ENCODE measurements around the gene HRG.

HRG gene, protein sequence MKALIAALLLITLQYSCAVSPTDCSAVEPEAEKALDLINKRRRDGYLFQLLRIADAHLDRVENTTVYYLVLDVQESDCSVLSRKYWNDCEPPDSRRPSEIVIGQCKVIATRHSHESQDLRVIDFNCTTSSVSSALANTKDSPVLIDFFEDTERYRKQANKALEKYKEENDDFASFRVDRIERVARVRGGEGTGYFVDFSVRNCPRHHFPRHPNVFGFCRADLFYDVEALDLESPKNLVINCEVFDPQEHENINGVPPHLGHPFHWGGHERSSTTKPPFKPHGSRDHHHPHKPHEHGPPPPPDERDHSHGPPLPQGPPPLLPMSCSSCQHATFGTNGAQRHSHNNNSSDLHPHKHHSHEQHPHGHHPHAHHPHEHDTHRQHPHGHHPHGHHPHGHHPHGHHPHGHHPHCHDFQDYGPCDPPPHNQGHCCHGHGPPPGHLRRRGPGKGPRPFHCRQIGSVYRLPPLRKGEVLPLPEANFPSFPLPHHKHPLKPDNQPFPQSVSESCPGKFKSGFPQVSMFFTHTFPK

DNA sequence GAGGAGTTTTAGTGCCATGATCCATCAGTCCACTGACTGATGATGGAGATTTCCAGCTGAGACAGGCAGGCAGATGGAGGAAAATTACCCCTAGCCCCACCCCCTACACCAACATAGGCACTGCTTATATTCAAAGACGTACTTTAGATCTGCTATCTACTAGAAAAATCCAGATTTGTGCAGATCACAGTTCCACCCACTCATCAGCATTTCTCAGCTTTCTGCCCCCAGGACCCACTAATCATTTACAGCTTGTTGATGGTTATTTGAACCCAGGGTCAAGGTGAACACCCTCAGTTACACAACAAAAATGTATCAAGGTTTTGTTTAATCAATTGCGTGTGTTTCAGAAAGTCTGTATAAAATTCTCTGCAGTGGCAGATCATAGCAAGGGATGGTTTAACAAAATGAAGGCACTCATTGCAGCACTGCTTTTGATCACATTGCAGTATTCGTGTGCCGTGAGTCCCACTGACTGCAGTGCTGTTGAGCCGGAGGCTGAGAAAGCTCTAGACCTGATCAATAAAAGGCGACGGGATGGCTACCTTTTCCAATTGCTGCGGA lies at the start of gene HRG:
TSS of gene HRG (plus strand) at position 390 of the 564 bp plus-strand sequence. CDS start at position 408, 18 bp downstream.
- TF ChIP-seq, protein P1, sequence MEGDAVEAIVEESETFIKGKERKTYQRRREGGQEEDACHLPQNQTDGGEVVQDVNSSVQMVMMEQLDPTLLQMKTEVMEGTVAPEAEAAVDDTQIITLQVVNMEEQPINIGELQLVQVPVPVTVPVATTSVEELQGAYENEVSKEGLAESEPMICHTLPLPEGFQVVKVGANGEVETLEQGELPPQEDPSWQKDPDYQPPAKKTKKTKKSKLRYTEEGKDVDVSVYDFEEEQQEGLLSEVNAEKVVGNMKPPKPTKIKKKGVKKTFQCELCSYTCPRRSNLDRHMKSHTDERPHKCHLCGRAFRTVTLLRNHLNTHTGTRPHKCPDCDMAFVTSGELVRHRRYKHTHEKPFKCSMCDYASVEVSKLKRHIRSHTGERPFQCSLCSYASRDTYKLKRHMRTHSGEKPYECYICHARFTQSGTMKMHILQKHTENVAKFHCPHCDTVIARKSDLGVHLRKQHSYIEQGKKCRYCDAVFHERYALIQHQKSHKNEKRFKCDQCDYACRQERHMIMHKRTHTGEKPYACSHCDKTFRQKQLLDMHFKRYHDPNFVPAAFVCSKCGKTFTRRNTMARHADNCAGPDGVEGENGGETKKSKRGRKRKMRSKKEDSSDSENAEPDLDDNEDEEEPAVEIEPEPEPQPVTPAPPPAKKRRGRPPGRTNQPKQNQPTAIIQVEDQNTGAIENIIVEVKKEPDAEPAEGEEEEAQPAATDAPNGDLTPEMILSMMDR (IDR thresholded peaks at IDR 0.05) = no peak

DNA sequence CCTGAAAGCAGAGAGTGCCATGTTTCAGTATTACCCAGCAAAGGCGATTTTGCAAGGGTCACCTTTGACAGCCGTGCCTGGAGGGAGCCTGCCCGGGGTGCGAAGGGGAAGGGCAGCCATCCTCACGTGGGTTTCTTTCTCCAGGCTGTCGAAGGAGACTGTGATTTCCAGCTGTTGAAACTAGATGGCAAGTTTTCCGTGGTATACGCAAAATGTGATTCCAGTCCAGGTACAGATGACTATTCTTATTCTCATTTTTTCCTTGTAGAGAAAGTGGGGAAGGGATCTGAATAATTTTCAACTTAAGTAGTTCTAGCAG lies 49.6 kb upstream of the HRG start:
- TF ChIP-seq, protein P1 (IDR thresholded peaks at IDR 0.05) = no peak

DNA sequence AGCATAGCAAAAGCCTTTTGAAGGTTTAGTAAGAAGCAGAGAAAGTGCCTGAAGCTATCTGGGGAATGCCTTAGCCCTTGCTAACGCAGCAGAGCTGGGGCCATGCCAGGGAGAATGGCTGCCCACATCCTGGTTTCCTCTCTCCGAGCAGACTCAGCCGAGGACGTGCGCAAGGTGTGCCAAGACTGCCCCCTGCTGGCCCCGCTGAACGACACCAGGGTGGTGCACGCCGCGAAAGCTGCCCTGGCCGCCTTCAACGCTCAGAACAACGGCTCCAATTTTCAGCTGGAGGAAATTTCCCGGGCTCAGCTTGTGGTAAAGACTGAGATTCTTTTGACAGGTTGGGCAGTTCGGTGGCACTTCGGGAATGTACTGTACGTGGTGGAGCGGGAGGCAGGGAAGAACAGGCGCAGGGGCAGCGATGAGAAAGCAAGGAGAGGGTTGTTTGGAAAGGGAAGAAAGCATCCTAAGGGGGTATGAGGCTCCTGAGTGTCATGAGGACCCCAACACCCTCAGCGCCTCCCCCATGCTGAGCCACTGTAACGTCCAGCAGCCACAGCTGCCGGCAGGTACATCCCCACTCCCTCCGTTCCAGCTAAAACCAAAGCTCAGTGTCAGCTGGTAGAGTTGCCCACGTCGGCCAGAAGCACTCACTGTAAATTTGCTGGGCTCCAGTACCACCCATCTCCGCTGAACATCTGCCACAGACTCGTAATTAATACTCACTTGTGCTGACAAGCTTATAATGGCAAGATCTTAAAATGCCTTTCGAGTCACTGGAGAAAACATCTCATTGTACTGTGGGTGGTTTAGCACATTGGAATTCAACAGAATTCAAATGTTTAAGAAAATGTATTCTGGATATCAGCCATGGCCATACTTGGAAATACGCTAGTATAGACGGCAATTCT lies 48.5 kb upstream of the HRG start:
- TF ChIP-seq, protein P1 (IDR thresholded peaks at IDR 0.05) = peak; percentile 95

DNA sequence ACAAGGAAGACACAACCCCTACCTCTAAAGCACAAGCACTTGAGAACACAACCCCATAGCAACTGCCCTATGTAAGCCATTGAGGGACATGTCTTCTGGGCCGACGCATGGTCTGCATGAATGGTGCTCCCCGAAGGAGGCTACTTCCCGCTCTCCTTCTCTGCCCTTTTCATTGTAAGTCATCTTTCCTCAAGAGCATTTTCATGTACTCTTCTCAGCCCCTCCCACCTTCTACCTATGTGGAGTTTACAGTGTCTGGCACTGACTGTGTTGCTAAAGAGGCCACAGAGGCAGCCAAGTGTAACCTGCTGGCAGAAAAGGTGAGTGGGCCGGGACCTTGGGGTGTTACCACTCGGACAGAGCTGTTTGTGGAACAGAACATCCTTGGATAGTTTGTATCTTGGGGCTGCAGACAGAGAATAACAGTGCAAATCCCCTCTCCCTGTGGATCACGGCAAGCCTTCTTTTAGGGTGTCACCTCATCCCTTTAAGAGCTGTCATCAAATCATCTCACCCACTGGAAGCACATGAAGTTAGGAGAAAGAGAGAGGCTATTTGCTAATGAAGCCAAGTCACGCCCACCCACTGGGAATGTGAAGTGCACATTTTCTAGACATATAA lies 47.4 kb upstream of the HRG start:
- TF ChIP-seq, protein P1 (IDR thresholded peaks at IDR 0.05) = no peak

DNA sequence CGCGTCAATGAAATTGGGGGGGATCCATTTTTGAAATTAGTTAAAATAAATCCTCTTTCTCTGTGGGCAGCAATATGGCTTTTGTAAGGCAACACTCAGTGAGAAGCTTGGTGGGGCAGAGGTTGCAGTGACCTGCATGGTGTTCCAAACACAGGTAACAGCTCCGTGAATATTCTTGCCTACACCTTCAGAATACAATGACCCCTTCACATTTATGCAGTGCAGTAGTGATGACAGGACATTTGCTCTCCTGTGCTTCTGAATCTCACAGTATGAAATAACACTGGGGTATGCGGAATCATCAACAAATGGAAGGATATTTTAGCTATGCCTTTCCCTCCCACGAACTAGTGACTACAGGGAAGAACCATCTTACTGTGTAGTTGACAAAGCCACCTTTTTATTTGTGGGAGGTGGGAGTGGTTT lies 46.0 kb upstream of the HRG start:
- TF ChIP-seq, protein P1 (IDR thresholded peaks at IDR 0.05) = no peak

DNA sequence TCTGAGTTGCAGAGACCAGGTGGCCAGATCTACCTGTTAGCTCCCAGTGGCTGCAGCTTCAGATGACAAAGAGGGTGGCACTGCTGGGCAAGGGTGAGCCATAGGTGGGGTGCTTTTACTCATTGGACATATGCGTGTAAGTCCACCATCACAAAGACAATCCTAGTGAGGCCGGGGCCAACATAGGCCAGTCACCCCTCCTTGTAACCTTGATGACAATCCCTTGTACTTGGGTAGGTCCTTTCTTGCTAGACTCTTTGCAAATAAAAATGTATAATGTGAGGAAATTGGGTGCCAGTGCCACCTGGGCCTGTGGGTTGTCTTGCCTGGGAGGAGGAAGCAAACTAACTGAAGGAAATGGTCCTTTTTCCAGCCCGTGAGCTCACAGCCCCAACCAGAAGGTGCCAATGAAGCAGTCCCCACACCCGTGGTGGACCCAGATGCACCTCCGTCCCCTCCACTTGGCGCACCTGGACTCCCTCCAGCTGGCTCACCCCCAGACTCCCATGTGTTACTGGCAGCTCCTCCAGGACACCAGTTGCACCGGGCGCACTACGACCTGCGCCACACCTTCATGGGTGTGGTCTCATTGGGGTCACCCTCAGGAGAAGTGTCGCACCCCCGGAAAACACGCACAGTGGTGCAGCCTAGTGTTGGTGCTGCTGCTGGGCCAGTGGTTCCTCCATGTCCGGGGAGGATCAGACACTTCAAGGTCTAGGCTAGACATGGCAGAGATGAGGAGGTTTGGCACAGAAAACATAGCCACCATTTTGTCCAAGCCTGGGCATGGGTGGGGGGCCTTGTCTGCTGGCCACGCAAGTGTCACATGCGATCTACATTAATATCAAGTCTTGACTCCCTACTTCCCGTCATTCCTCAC lies 45.4 kb upstream of the HRG start:
- TF ChIP-seq, protein P1 (IDR thresholded peaks at IDR 0.05) = no peak

Measured in LNCAP (cell line).